Measurements from ENCODE around the gene KCTD15. TPM values are rescaled to one million over a fixed set of nuclear protein-coding genes. Genes with fewer than 3 reads are reported as not detected.

Gene KCTD15
- total and polyA plus RNA-seq, 2 of the 4 experiments (the other 2 are of a cell fraction), result 16.3 to 19.6 TPM

DNA sequence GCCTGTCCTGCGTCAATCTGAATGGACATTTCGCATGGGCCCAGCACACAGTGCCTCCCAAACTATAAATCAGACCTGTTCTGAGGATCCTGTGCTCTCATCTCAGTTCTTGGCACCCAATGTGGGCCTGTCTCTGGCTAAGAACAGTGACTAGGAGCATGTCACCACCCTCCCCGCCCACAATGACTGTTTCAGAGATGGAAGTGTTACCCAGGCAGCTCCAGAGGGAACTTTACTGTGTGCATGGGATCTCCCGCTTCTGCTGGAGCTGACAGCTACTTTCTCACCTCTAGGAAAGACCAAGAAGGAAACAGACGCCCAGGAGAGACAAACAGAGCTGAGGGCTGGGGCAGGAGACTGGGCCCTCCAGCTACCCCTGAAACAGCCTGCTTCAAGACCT, 45.0 kb downstream of the KCTD15 start:
- Histone ChIP-seq H3K18ac (ENCODE audit: low read depth, low read length) (no peak overlapping the region), H2BK5ac (ENCODE audit: low read depth, low read length, poor library complexity, severe bottlenecking) (no peak overlapping the region), H4K5ac (ENCODE audit: low read depth, low read length) (no peak overlapping the region), H3K79me1 (ENCODE audit: low read depth in 1 of 2, low read length in 2 of 2) (no peaks in the 10 kb centered on the region), H2AFZ (replicated peaks; ENCODE audit: low read length, poor library complexity) (no peak overlapping the region), H2AK9ac (replicated peaks; ENCODE audit: low read depth, low read length, poor library complexity) (no peak overlapping the region), H2BK15ac (ENCODE audit: low read depth, low read length) (no peak overlapping the region), H3K9ac (ENCODE audit: low read depth, low read length) (no peak overlapping the region), H3K4me3 (ENCODE audit: insufficient read depth, low read depth, low read length) (no peak overlapping the region), H4K91ac (ENCODE audit: insufficient read depth, low read depth, low read length) (no peak overlapping the region), H4K8ac (ENCODE audit: low read depth in 2 of 2, low read length in 2 of 2) (no peak overlapping the region), H3K56ac (ENCODE audit: extremely low read depth, insufficient read depth, low read length) (no peak overlapping the region), H3K27ac (ENCODE audit: insufficient read depth, low read length) (no peak overlapping the region), H2AK5ac (ENCODE audit: low read depth, low read length) (no peak overlapping the region), H3K4me1 (ENCODE audit: control insufficient read depth, insufficient read depth, low read length) (no peaks in the 10 kb centered on the region), H3K4ac (ENCODE audit: low read depth, low read length) (no peak overlapping the region), H3K23ac (ENCODE audit: low read depth, low read length) (no peak overlapping the region), H3K27me3 (ENCODE audit: control insufficient read depth, insufficient read depth, low read length) (peaks cover 4% of the 10 kb centered on the region), H2BK20ac (ENCODE audit: low read depth, low read length) (no peak overlapping the region), H2BK120ac (ENCODE audit: low read depth, low read length) (no peak overlapping the region), H4K20me1 (ENCODE audit: insufficient read depth, low read length) (no peaks in the 10 kb centered on the region), H3K9me1 (ENCODE audit: insufficient read depth, low read length) (no peaks in the 10 kb centered on the region), H3K14ac (replicated peaks; ENCODE audit: low read depth, low read length) (no peak overlapping the region), H3K36me3 (ENCODE audit: control insufficient read depth, insufficient read depth, low read length) (no peaks in the 10 kb centered on the region), H3K9me3 (ENCODE audit: control insufficient read depth, insufficient read depth, low read length) (no peaks in the 10 kb centered on the region), H3K4me2 (ENCODE audit: low read depth, low read length) (no peak overlapping the region)
- no TSS peak for BruUV-seq (replicated peaks)
- ATAC-seq (ENCODE audit: low read depth), result no peak
- POLR2A ChIA-PET (ENCODE audit: unreplicated experiment), result no interaction called here
- dilution Hi-C loops (cut with HindIII; ENCODE audit: low sequenced_read_pairs, unreplicated experiment), result no loop called here
- DNase-seq, result no peak
- TF ChIP-seq MAFK (IDR thresholded peaks at IDR 0.05; ENCODE audit: low read depth, low read length) (no peak), NFE2L2 (IDR thresholded peaks at IDR 0.05; ENCODE audit: low read depth, low read length) (no peak)
- WGBS, 2 experiments (ENCODE audit: extremely low coverage in 2 of 2, insufficient read length in 1 of 2), result 90% methylated on average over 2 of the region's 5 CpGs; no CpG with 5 or more reads in 1 of the 2 experiments
- in situ Hi-C loops (cut with MboI; ENCODE audit: low sequenced_read_pairs), result no loop called here
- CTCF ChIA-PET, result no interaction called here
- intact Hi-C loops (cut with micrococcal nuclease), result no loop called here

Data from IMR-90 (cell line).